Gastrocnemius medialis (tissue), 4 donors: ENCODE measurements around the gene UBAP1L. TPM values are rescaled to one million over a fixed set of nuclear protein-coding genes. Genes with fewer than 3 reads are reported as not detected.
"Not testable (repeated sequence)": the region's sequence is repeated elsewhere in the genome, so short reads cannot be mapped to it uniquely, and the experiment has no call there.

Experiments
- ATAC-seq, 2 donors: fragments of 150-250 bp; one replicate each; pipeline ENCODE4 v1.9.1; 2016
- DNase-seq, 2 donors: peaks; one replicate each; pipeline ENCODE4 v3.0.0-alpha.2; 2019
- H3K27ac ChIP-seq, 4 donors: fragments of 200-600 bp; sonication (generic); 1 replicate in 1 of 4; 2 replicates in 3 of 4; pipeline ENCODE4 v1.5.1; 2016 to 2018; ENCODE audit warnings: mild to moderate bottlenecking in 2 of 4, moderate library complexity in 1 of 4
- H3K27me3 ChIP-seq, 3 donors: fragments of 200-600 bp; sonication (generic) in 2 of 3; 1 replicate in 1 of 3; 2 replicates in 2 of 3; pipeline versions ENCODE4 v1.5.1 to v1.6.0; 2016 to 2019; ENCODE audit warnings: mild to moderate bottlenecking in 1 of 3, moderate library complexity in 1 of 3
- H3K36me3 ChIP-seq, 2 donors: fragments of 200-600 bp; sonication (generic) in 1 of 2; one replicate each; pipeline ENCODE4 v1.5.1; 2017 to 2018
- H3K4me1 ChIP-seq, 2 donors: fragments of 200-600 bp; sonication (generic) in 1 of 2; one replicate each; pipeline ENCODE4 v1.5.1; 2016 to 2017; ENCODE audit warnings: mild to moderate bottlenecking in 2 of 2
- H3K4me3 ChIP-seq, 4 donors: fragments of 200-600 bp; sonication (generic) in 3 of 4; 1 replicate in 1 of 4; 2 replicates in 3 of 4; pipeline ENCODE4 v1.5.1; 2016 to 2019; ENCODE audit warnings: mild to moderate bottlenecking in 2 of 4
- H3K9me3 ChIP-seq, 3 donors: fragments of 200-600 bp; sonication (generic) in 2 of 3; 1 replicate in 1 of 3; 2 replicates in 2 of 3; pipeline ENCODE4 v1.5.1; 2016 to 2019
- POLR2A ChIP-seq, 2 donors: fragments of 450-650 bp; IDR thresholded peaks; one replicate each; pipeline ENCODE4 v1.6.1; 2017; ENCODE audit warnings: antibody characterized with exemption in 2 of 2, mild to moderate bottlenecking in 2 of 2, moderate library complexity in 2 of 2
- in situ Hi-C, 4 donors: fragments of 200-750 bp; cut with MboI; loops; one replicate each; pipeline versions ENCODE4 v1.15.0 to v1.8.0; 2017; ENCODE audit warnings: low sequenced_read_pairs in 4 of 4
- intact Hi-C: fragments of 100-400 bp; cut with DNase I; formaldehyde crosslinking; loops from one replicate; pipeline ENCODE4 v1.15.1; 2023; ENCODE audit warnings: low total_unique reads
- total RNA-seq, 4 donors: library from RNA; depleted of rRNA; stranded (reverse); fragments of >200 nt; gene quantifications; one replicate each; pipeline versions ENCODE4 v1.1.0 to v1.2.3, GENCODE V29; 2016
- TF ChIP-seq, protein P1 (sequence below), 5 experiments: fragments of 450-650 bp in 3 of 5; fragments of 200-600 bp in 2 of 5; sonication (generic) in 2 of 5; IDR thresholded peaks in 4 of 5; conservative IDR thresholded peaks in 1 of 5; 1 replicate in 4 of 5; 2 replicates in 1 of 5; pipeline ENCODE4 v1.5.1; 2016 to 2019; ENCODE audit warnings: antibody characterized with exemption in 5 of 5, mild to moderate bottlenecking in 3 of 5, moderate library complexity in 3 of 5

The UBAP1L gene
- total RNA-seq, 4 donors from 2014 or later: 0.65 to 3.3 (median 1.4) TPM

- H3K9me3 ChIP-seq: no peaks in the 10 kb centered on the region
- H3K4me3 ChIP-seq: no peak overlapping the region
- no peaks in the 10 kb centered on the region for H3K27me3 ChIP-seq
- H3K4me1 ChIP-seq: peaks cover 19 to 22% of the 10 kb centered on the region in 2 donors
- TF ChIP-seq, protein P1, sequence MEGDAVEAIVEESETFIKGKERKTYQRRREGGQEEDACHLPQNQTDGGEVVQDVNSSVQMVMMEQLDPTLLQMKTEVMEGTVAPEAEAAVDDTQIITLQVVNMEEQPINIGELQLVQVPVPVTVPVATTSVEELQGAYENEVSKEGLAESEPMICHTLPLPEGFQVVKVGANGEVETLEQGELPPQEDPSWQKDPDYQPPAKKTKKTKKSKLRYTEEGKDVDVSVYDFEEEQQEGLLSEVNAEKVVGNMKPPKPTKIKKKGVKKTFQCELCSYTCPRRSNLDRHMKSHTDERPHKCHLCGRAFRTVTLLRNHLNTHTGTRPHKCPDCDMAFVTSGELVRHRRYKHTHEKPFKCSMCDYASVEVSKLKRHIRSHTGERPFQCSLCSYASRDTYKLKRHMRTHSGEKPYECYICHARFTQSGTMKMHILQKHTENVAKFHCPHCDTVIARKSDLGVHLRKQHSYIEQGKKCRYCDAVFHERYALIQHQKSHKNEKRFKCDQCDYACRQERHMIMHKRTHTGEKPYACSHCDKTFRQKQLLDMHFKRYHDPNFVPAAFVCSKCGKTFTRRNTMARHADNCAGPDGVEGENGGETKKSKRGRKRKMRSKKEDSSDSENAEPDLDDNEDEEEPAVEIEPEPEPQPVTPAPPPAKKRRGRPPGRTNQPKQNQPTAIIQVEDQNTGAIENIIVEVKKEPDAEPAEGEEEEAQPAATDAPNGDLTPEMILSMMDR (IDR thresholded peaks at IDR 0.05 in 4 of 5, conservative IDR thresholded peaks at IDR 0.05 in 1 of 5): no peak
- no peak for TF ChIP-seq POLR2A (IDR thresholded peaks at IDR 0.05)
- DNase-seq (no peak), ATAC-seq (no peak)
- H3K27ac ChIP-seq: no peak overlapping the region
- H3K36me3 ChIP-seq: no peaks in the 10 kb centered on the region
- in situ Hi-C loops: loop anchor here (25.0 kb wide), 2 partner anchors 214 to 239 kb away; partner anchors contain the start of genes PARP16 (in 3 of the 4) and RNU5A-1 (in 3 of the 4)
- intact Hi-C loops: no loop called here
Observed at GRCh38 chr15:65048241-65048640, 66.8 kb downstream of the UBAP1L start.

- Histone ChIP-seq H3K4me3 (no peak within 1 kb of the TSS), H3K36me3 (no peaks in the 10 kb centered on the region), H3K27me3 (no peaks in the 10 kb centered on the region), H3K4me1 (peaks cover 20 to 22% of the 10 kb centered on the region in 2 donors), H3K27ac (peak within 1 kb of the TSS in 1 of 4 donors; percentile 13), H3K9me3 (no peaks in the 10 kb centered on the region)
- in situ Hi-C loops: loop anchor here (25.0 kb wide), 2 partner anchors 217 to 242 kb away; partner anchors contain the start of genes PARP16 (in 3 of the 4) and RNU5A-1 (in 3 of the 4)
- intact Hi-C loops: no loop called here
- TF ChIP-seq, protein P1 (IDR thresholded peaks at IDR 0.05 in 4 of 5, conservative IDR thresholded peaks at IDR 0.05 in 1 of 5): no peak
- no peak for TF ChIP-seq POLR2A (IDR thresholded peaks at IDR 0.05)
- DNase-seq (no peak), ATAC-seq (peak; percentile 29 to 35)
Observed at GRCh38 chr15:65044724-65045481, 70.1 kb downstream of the UBAP1L start, which contains the start of gene SLC51B. TSS of gene SLC51B (plus strand) at chr15:65045387. CDS start at chr15:65050005, 4,618 bp downstream.

DNA sequence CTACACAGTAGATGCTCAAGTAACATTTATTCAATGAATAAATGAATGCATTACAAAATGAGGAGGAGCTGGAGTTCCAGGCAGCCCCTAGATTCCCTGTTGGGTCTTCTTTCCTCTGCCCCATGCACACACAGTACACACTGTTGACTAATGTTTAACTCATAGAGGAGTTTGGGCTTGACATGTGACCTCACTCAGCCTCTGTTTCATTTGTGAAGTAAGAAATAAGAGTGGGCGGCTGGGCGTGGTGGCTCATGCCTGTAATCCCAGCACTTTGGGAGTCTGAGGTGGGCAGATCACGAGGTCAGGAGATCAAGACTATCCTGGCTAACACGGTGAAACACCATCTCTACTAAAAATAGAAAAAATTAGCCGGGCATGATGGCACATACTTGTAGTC is 70.8 kb downstream of the UBAP1L start:
- H3K4me3 ChIP-seq, H3K36me3 ChIP-seq, H3K27me3 ChIP-seq, intact Hi-C loops, ATAC-seq, H3K27ac ChIP-seq, DNase-seq, H3K9me3 ChIP-seq: not testable (repeated sequence)
- in situ Hi-C loops: loop anchor here (25.0 kb wide), 2 partner anchors 218 to 243 kb away; partner anchors contain the start of genes PARP16 (in 3 of the 4) and RNU5A-1 (in 3 of the 4)
- peaks cover 13 to 16% of the 10 kb centered on the region in 2 donors for H3K4me1 ChIP-seq

- Histone ChIP-seq H3K4me1 (peaks cover 9 to 14% of the 10 kb centered on the region in 2 donors), H3K27me3 (no peaks in the 10 kb centered on the region), H3K9me3 (no peaks in the 10 kb centered on the region), H3K36me3 (no peaks in the 10 kb centered on the region), H3K27ac (no peak overlapping the region), H3K4me3 (no peak overlapping the region)
- intact Hi-C loops: no loop called here
- TF ChIP-seq, protein P1 (IDR thresholded peaks at IDR 0.05 in 4 of 5, conservative IDR thresholded peaks at IDR 0.05 in 1 of 5): no peak
- TF ChIP-seq POLR2A (IDR thresholded peaks at IDR 0.05): no peak
- in situ Hi-C loops: loop anchor here (25.0 kb wide), 2 partner anchors 219 to 244 kb away; partner anchors contain the start of genes PARP16 (in 3 of the 4) and RNU5A-1 (in 3 of the 4)
- no peak for DNase-seq
- ATAC-seq: no peak
Observed at GRCh38 chr15:65042776-65043327, 72.1 kb downstream of the UBAP1L start.

Other genes starting within 250 kb of the UBAP1L start
- under 1 TPM in 3 of 4 donors, not detected in 1; 0.11 to 0.39 (median 0.36) TPM for gene ANKDD1A, start 203.3 kb downstream of the UBAP1L start, total RNA-seq
- 10 to 100 TPM; 61.9 to 84.4 (median 72.5) TPM for gene SPG21, start 125.3 kb downstream of the UBAP1L start, total RNA-seq
- 10 to 100 TPM; 17.3 to 34.0 (median 27.9) TPM for gene MTFMT, start 85.6 kb downstream of the UBAP1L start, total RNA-seq
- not detected for gene SLC51B, start 69.8 kb downstream of the UBAP1L start, total RNA-seq
- 1 to 10 TPM; 2.8 to 8.2 (median 5.4) TPM for gene RASL12, start 47.2 kb downstream of the UBAP1L start, total RNA-seq
- gene KBTBD13, start 38.5 kb downstream of the UBAP1L start, total RNA-seq: 1 to 10 TPM in 2 of 4 donors, under 1 TPM in 2; 0.46 to 1.4 (median 1.1) TPM
- 10 to 100 TPM; 10.4 to 15.7 (median 12.4) TPM for gene PDCD7, start 18.6 kb upstream of the UBAP1L start, total RNA-seq
- 100 to 1,000 TPM in 1 of 4 donors, 10 to 100 TPM in 3; 49.3 to 116 (median 63.3) TPM for gene CLPX, start 70.1 kb upstream of the UBAP1L start, total RNA-seq
- 10 to 100 TPM in 3 of 4 donors, 1 to 10 TPM in 1; 5.4 to 49.9 (median 41.6) TPM for gene CILP, start 96.3 kb upstream of the UBAP1L start, total RNA-seq
- 1 to 10 TPM; 2.6 to 3.3 (median 3.0) TPM for gene PARP16, start 171.7 kb upstream of the UBAP1L start, total RNA-seq
- not detected for gene RNU5A-1, start 180.9 kb upstream of the UBAP1L start, total RNA-seq
- gene RNU5B-1, start 189.5 kb upstream of the UBAP1L start, total RNA-seq: not detected